GM12872 (cell line): Measurements from ENCODE around the gene CLCN6.

Source experiments
- CTCF ChIP-seq: IDR thresholded peaks from 3 replicates; pipeline ENCODE4 v1.5.1; 2011; ENCODE audit warnings: low read depth, mild to moderate bottlenecking, low read length, moderate library complexity; ENCODE audit not compliant: insufficient read depth

Gene CLCN6

DNA sequence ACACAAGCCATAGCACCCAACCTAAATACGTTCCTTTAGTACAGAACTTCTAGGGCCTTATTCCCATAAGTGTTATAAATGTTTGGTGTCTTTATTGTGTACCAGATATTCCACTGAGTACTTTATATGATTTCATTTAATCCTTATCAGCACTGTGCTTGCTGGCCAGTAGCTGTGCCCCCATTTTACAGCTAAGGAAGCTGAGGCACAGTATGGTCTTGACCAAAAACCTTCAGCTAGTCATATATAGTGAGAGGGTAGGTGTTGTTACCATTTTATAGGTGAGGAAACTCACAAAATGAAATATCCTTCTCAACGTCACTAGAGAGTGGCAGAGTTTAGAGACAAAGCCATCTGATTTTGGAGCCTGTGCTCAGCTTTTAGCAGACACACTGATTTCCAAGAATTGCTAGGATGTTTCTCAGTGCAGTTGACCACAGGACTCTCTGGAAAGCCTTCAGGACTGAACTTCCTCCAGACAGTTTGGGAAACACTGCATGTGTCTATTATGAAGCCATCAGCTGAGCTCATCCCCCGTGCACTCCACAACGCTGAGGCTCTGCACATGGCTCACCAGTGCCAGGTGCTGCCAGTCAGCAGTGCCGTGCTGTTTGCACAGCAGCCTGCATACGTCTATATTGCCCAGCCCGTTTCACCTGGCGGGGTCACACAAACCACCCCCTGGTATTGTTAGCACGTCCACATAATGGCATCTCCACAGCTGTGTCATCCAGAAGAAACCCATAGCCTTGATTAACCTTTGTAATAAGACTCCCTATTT lies 26.1 kb downstream of the CLCN6 start:
- TF ChIP-seq CTCF: no peak

GRCh38 chr1:11833497-11833896 lies 27.5 kb downstream of the CLCN6 start:
- TF ChIP-seq CTCF: no peak

GRCh38 chr1:11833900-11834299 lies 27.9 kb downstream of the CLCN6 start:
- TF ChIP-seq CTCF: no peak

- TF ChIP-seq CTCF: no peak
Measured at GRCh38 chr1:11835441-11836225, 29.6 kb downstream of the CLCN6 start.

DNA sequence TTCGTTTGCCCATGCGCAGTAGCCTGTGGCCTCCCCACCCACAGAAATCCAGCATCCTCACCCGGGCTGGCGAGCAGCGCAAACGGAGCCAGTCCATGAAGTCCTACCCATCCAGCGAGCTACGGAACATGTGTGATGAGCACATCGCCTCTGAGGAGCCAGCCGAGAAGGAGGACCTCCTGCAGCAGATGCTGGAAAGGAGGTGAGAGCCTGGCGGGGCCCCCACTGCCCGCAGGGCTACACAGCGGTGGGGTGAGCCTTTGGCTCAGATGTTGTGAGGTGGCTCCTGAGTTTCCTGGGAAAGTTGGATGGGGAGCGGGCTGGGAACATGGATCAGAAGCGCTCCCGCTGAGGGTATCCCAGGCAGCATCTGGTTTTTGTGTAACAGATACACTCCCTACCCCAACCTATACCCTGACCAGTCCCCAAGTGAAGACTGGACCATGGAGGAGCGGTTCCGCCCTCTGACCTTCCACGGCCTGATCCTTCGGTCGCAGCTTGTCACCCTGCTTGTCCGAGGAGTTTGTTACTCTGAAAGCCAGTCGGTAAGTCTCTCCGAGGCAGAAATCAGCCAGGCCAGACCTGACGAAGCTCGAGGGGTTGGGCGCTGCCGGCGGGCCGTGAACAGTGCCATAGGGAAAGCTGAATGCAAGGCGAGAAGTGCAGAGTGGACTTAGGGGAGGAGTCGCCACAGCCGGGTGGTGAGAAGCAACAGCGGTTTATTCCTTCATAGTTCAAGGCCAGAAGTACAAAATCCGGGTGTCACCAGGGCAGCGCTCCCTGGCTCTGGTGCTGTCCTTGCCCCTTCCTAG lies 31.2 kb downstream of the CLCN6 start:
- TF ChIP-seq CTCF: no peak

DNA sequence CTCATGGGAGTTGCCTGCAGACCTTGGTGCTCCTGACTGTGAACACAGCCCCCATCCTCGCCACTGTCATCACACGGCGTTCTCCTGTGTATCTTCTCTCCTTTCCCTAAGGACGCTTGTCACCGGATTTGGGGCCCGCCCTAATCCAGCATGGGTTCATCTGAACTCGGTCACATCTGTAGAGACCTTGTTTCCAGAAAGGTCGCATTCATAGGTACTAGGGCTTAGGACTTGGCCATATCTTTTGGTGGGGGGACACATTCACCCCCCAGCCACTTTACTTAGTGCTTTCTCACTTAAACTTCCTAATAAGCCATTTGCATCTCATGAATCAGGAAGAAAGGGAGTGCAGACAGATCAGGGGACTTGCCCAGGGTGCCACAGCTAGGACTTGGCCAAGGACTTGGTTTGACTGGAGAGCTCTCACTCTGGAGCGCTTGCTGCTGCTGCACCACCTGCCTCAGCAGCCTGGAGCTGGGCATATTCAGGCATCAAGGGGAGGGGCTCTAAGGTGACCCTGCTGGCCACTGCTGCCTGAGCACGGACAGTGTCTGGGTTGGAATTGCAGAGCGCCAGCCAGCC lies 31.9 kb downstream of the CLCN6 start:
- no peak for TF ChIP-seq CTCF
